SIG-M5 treated with dmso at 0.1 percent for 504 hours (cell line): Measurements from ENCODE around the gene CADM2.
"Not testable (repeated sequence)": the region's sequence is repeated elsewhere in the genome, so short reads cannot be mapped to it uniquely, and the experiment has no call there.

Source experiments
- DNase-seq: peaks from one replicate; lab custom pipeline; 2025; ENCODE audit not compliant: unreplicated experiment; lab: John Stamatoyannopoulos, UW

Gene CADM2

DNA sequence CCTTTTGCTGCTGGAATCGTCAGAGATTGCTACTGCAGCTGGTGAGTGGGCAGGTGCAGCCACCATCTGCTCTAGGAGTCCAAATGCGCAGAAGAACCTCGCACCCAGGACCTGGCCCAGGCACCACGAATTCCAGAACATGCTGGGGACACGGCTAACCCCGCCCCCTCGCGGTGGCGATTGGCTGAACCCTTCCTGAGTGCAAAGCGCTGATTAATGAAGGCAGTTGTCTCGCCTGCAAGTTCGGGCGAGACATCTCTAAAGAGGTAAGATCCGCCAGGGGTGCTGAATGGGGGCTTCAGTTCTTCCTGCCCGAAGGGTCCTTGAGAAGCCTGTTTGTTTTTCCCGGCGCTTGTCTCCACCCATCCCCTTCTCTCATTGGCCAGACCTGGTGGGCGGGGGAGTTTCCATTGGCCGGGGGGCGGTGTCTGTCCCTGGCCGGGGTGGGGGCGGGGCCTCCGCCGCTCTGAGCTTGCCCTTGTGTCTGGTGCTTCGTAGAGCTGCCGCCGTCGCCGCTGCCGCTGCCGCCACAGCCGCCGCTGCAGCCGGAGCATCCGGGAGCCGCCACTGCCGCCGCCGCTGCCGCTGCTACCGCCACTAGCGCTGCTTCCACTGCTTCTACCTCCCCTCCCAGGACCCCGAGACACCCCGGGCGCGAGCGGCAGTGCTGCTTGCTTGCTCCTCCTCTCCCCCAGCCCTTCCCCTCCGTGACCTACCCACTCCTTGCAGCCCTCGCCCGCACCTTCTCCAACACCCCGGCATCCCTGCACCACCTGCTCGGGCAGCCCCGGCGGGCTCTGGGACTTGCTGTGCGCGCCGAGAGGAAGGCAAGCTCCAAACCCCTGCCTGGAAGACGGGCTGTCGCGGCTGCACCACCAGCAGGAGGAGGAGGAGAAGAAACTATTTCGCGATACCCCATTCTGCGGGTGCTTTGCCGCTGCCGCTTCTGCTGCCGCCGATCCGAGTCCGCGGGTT lies at the start of gene CADM2:
CADM2 (plus strand) TSS at position 495 of the 975 bp plus-strand sequence.
- peak; percentile 76 for DNase-seq

DNA sequence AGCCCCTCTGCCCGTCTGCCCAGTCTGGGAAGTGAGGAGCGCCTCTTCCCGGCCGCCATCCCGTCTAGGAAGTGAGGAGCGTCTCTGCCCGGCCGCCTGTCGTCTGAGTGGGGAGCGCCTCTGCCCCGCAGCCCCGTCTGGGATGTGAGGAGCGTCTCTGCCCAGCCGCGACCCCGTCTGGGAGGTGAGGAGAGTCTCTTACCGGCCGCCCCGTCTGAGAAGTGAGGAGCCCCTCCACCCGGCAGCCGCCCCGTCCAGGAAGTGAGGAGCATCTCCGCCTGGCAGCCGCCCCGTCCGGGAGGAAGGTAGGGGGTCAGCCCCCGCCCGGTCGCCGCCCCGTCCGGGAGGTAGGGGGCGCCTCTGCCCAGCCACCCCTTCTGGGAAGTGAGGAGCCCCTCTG lies 40.2 kb upstream of the CADM2 start:
- not testable (repeated sequence) for DNase-seq

DNA sequence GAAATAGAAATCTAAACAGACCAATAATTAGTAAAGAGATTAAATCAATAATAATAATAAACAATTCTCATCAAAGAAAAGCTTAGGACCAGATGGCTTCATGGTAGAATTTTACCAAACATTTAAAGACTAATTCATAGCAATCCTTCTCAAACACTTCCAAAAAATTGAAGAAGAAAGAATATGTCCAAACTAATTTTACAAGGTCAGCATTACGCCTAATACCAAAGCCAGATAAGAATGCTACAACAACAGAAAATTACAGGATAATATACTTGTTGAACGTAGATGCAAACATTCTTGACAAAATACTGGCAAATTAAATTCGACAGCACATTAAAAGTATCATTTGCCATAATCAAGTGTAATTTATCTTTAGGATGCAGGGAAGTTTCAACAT lies 36.1 kb upstream of the CADM2 start:
- no peak for DNase-seq

- no peak for DNase-seq
These were observed 33.2 kb upstream of the CADM2 start for GRCh38 chr3:84925571-84925970.

GRCh38 chr3:84943379-84943778 lies 15.4 kb upstream of the CADM2 start:
- no peak for DNase-seq

DNA sequence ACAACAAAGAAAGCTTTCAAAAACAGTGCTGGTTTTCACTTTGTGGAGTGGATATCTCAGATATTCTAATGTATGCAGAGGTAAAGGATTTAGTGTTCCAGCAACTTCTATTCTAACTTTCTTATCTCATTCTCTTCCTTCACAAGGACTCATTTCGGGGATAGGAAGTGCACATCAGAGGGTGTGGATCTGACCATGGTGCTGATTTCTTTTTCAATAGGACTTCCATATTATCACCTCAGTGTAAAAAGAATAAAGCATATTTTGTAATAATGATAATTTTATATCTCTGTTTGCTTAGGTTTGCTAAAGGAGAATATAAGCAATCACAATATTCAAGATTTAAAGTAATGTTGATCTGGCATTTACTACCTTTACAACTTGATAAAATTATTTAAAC lies 12.5 kb upstream of the CADM2 start:
- peak; percentile 43 for DNase-seq

DNA sequence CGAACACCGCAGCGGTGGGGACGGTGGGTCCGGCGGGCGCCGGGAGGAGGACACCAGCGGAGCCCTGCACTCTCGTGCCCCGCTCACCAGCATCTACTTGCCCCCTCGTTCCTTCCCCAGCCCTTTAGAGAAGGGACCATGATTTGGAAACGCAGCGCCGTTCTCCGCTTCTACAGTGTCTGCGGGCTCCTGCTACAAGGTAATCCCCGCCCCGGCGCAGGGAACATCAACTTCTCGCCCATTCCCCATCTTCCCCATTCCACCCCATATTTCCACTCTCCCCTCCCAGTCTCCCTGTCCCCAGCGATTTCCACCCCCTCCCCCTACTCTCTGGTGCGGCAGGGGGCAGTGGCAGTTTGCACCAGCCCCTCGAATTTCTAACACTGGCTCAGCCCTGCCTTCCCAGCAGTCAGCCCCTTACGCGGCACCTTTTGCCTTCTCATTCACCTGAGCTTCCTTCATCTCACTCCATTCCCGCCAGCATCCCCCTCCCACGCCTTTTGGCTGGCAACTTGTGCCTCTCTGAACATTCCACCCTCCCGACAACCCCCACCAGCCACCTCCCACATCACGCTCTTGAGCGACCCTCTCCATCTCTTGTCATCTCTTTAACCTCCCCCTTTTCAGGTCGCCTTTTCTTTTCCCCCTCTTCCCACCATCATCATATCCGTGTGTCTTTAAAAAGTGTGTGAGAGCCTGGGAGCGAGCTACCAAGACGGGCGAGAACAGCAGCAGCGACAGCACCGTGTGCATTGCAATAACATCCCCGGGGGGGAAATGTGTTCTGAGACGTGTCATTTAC lies 882 bp downstream of the CADM2 start:
- no peak for DNase-seq

DNA sequence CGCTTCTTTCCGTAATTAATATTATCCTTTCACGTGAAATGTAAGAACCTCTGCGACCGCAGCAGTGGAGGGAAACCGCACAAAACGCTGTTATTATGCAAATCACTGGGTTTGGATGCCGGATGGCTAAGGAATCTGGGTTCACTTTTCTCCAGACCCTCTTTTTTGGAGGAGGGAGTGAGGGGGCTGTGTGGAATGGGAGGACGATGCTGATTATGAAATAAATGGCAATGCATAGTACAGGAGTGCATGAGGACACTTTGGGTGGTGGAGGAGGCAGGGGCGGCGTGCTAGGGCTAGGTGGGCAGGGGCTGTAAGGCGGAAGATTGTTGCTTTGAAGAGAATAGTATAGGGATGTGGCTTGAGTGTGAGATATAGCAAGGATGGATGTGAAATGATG lies 1.8 kb downstream of the CADM2 start:
- no peak for DNase-seq

- no peak for DNase-seq
These were observed 2.2 kb downstream of the CADM2 start for GRCh38 chr3:84961011-84961410.

- DNase-seq, result no peak
These were observed 2.9 kb downstream of the CADM2 start for GRCh38 chr3:84961521-84962255.

DNA sequence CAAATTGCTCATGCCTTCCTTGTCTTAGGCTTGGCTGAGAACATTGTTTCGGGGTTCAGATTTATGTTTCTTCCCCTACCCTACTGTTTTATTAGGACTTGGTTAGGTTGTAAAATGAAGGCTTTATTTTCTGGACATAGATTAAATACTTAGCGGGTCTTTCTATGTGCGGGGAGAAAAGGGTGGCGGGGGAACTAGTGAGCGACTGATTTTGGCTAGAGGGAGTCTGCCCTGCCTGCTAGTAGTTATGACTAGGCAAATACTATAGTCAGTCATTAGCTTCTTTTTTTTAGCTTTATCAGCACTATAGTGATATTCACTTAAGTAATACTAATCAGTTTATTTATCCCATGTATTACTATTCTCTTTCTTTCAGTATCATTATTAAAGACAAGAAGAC lies 3.6 kb downstream of the CADM2 start:
- no peak for DNase-seq

GRCh38 chr3:84963137-84963536 lies 4.3 kb downstream of the CADM2 start:
- DNase-seq, result no peak

GRCh38 chr3:84965141-84965540 lies 6.4 kb downstream of the CADM2 start:
- peak; percentile 64 for DNase-seq

- DNase-seq, result no peak
These were observed 9.2 kb downstream of the CADM2 start for GRCh38 chr3:84967767-84968581.

DNA sequence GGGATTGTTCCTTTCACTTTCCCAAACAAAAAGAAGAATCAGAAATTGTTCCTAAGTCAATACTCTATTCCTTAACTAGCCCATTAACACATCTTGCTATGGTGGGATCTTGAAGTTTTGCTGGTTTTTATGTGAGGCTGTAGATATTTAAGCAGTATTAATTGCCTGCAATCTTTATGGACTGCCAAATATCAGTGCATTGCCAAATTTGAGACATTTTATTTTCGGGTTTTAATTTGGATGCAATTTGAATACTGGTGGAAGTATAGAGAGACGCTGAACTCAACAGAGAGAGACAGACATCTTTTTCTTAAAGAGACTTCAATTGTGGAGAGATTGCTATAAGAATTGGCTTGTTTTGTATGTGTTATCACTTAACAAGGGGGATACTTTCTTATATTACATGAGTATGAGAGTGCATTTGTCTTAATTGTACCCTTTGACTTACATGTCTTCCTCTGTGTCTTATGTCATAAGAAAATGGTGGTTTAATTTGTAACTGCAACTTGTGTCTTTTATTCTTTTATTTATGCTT lies 10.0 kb downstream of the CADM2 start:
- DNase-seq, result no peak

GRCh38 chr3:84974347-84974746 lies 15.6 kb downstream of the CADM2 start:
- peak; percentile 29 for DNase-seq

DNA sequence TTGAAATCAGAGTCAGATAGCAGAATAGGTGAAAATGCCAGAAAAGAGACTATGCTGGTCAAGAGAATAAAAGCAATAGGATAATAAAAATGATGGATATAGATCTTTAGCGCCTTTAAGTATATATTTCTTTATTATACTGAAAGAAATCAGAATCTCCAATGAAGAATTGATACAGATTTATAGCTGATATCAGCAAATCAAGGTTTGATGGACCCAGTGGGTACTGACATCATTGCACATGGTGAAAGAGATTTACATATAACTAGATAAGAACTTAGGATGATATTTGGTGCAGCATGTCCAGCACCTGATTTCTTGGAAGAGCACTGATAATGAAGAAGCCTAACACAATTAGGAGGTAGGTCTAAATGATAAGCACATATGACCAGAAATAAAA lies 18.2 kb downstream of the CADM2 start:
- no peak for DNase-seq

- no peak for DNase-seq
These were observed 20.1 kb downstream of the CADM2 start for GRCh38 chr3:84978843-84979242.

DNA sequence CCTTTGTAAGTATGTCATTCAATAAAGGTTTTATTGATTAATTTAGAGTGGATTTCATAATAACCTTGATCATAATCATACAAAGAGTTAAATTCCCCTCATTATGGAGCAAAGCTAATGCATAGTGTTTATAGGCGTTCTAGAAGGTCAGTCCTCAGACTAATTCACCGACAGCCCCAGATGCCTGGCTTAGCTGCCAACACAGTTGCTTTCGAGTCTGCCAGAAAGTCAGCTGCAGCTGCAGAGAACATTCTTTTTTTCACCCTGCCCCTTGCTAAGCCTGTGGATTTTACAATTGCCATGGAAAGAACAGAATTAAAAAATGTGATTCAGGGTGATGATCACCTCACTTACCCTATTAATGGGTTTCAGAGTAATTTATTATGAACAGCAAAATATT lies 21.2 kb downstream of the CADM2 start:
- no peak for DNase-seq

DNA sequence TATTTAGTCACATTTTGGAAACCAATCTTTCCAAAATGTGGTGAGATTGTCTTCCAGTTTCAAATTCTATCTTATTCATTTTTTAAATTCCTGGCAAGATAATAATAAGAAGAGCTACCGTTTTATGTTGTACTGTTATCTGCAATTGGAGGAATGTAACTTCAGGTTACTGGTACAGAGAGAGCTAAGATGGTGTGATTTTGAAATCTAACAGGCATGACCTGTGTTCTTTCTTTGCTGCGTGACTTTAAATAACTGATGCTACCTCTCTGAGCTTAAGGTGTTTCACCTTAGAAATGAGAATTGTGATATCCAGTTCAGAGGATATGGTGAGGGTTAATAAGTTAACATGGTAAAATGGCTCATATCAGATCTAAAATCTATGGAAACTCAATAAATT lies 21.7 kb downstream of the CADM2 start:
- no peak for DNase-seq
